ENCODE results near the gene ANKRD1.

Gene ANKRD1

GRCh38 chr10:90893190-90893589 lies 27.7 kb downstream of the ANKRD1 start:
- H3K27ac ChIP-seq, result no peak overlapping the region
- no peak for DNase-seq
- no peak overlapping the region for H3K4me3 ChIP-seq
- H3K9me3 ChIP-seq, result no peaks in the 10 kb centered on the region
- intact Hi-C loops (cut with DNase I; ENCODE audit: low total_unique reads), result no loop called here
- no peaks in the 10 kb centered on the region for H3K27me3 ChIP-seq
- H3K4me1 ChIP-seq, result no peaks in the 10 kb centered on the region
- H3K36me3 ChIP-seq, result peaks cover 51 to 87% (median 67%) of the 10 kb centered on the region in 3 donors
- TF ChIP-seq CTCF (IDR thresholded peaks at IDR 0.05), result no peak

- H3K9me3 ChIP-seq, result no peaks in the 10 kb centered on the region
- no peak overlapping the region for H3K4me3 ChIP-seq
- no peak overlapping the region for H3K27ac ChIP-seq
- H3K27me3 ChIP-seq, result no peaks in the 10 kb centered on the region
- intact Hi-C loops (cut with DNase I; ENCODE audit: low total_unique reads), result no loop called here
- peaks cover 42 to 92% (median 71%) of the 10 kb centered on the region in 3 donors for H3K36me3 ChIP-seq
- DNase-seq, result no peak
- H3K4me1 ChIP-seq, result peaks cover 0 to 1% (median 0%) of the 10 kb centered on the region in 4 donors
- TF ChIP-seq CTCF (IDR thresholded peaks at IDR 0.05), result no peak
These were observed 30.5 kb downstream of the ANKRD1 start for GRCh38 chr10:90890347-90890746.

GRCh38 chr10:90889636-90890035 lies 31.3 kb downstream of the ANKRD1 start:
- Histone ChIP-seq H3K27me3 (no peaks in the 10 kb centered on the region), H3K4me1 (peaks cover 0 to 5% (median 0%) of the 10 kb centered on the region in 4 donors), H3K36me3 (peaks cover 38 to 90% (median 70%) of the 10 kb centered on the region in 3 donors), H3K4me3 (no peak overlapping the region), H3K9me3 (no peaks in the 10 kb centered on the region), H3K27ac (no peak overlapping the region)
- TF ChIP-seq CTCF (IDR thresholded peaks at IDR 0.05), result no peak
- intact Hi-C loops (cut with DNase I; ENCODE audit: low total_unique reads), result no loop called here
- no peak for DNase-seq

GRCh38 chr10:90888387-90888786 lies 32.5 kb downstream of the ANKRD1 start:
- DNase-seq, result no peak
- Histone ChIP-seq H3K27ac (no peak overlapping the region), H3K9me3 (no peaks in the 10 kb centered on the region), H3K4me1 (peaks cover 0 to 5% (median 0%) of the 10 kb centered on the region in 4 donors), H3K27me3 (no peaks in the 10 kb centered on the region), H3K36me3 (peaks cover 38 to 85% (median 58%) of the 10 kb centered on the region in 3 donors), H3K4me3 (no peak overlapping the region)
- TF ChIP-seq CTCF (IDR thresholded peaks at IDR 0.05), result no peak
- intact Hi-C loops (cut with DNase I; ENCODE audit: low total_unique reads), result no loop called here

GRCh38 chr10:90887555-90887954 lies 33.3 kb downstream of the ANKRD1 start:
- TF ChIP-seq CTCF (IDR thresholded peaks at IDR 0.05), result no peak
- peaks cover 0 to 5% (median 0%) of the 10 kb centered on the region in 4 donors for H3K4me1 ChIP-seq
- DNase-seq, result no peak
- no peak overlapping the region for H3K27ac ChIP-seq
- H3K4me3 ChIP-seq, result no peak overlapping the region
- intact Hi-C loops (cut with DNase I; ENCODE audit: low total_unique reads), result no loop called here
- H3K27me3 ChIP-seq, result no peaks in the 10 kb centered on the region
- no peaks in the 10 kb centered on the region for H3K9me3 ChIP-seq
- peaks cover 38 to 82% (median 54%) of the 10 kb centered on the region in 3 donors for H3K36me3 ChIP-seq

GRCh38 chr10:90885176-90885575 lies 35.7 kb downstream of the ANKRD1 start:
- Histone ChIP-seq H3K27me3 (no peaks in the 10 kb centered on the region), H3K27ac (no peak overlapping the region), H3K4me3 (no peak overlapping the region), H3K4me1 (peaks cover 0 to 5% (median 0%) of the 10 kb centered on the region in 4 donors), H3K9me3 (no peaks in the 10 kb centered on the region), H3K36me3 (peaks cover 24 to 75% (median 46%) of the 10 kb centered on the region in 3 donors)
- TF ChIP-seq CTCF (IDR thresholded peaks at IDR 0.05), result no peak
- intact Hi-C loops (cut with DNase I; ENCODE audit: low total_unique reads), result no loop called here
- DNase-seq, result no peak
